Hepatocyte (in vitro differentiated cells): ENCODE results near the gene DGKI. TPM values are rescaled to one million over a fixed set of nuclear protein-coding genes. Genes with fewer than 3 reads are reported as not detected.

Source experiments
- DNase-seq: peaks from one replicate; pipeline ENCODE4 v3.0.0-alpha.2; 2016; ENCODE audit warnings: low spot score
- H2AFZ ChIP-seq: fragments of 200-600 bp; sonication (generic); 2 replicates; pipeline ENCODE4 v1.6.0; 2016; ENCODE audit warnings: antibody characterized with exemption, mild to moderate bottlenecking
- H3K27ac ChIP-seq: fragments of 200-600 bp; sonication (generic); 2 replicates; pipeline ENCODE4 v1.5.1; 2016; ENCODE audit warnings: mild to moderate bottlenecking
- H3K27me3 ChIP-seq: fragments of 200-600 bp; sonication (generic); 2 replicates; pipeline ENCODE4 v1.6.1; 2016
- H3K36me3 ChIP-seq: fragments of 200-600 bp; sonication (generic); replicated peaks from 2 replicates; pipeline ENCODE4 v1.5.1; 2016; ENCODE audit warnings: low read depth; ENCODE audit not compliant: insufficient read depth
- H3K4me1 ChIP-seq: fragments of 200-600 bp; sonication (generic); 2 replicates; pipeline ENCODE4 v1.5.1; 2016; ENCODE audit warnings: mild to moderate bottlenecking, moderate library complexity; ENCODE audit not compliant: insufficient read depth
- H3K4me2 ChIP-seq: fragments of 200-600 bp; sonication (generic); 2 replicates; pipeline ENCODE4 v1.6.0; 2016
- H3K4me3 ChIP-seq: fragments of 200-600 bp; sonication (generic); 2 replicates; pipeline ENCODE4 v1.5.1; 2016; ENCODE audit warnings: mild to moderate bottlenecking
- H3K79me2 ChIP-seq: fragments of 200-600 bp; sonication (generic); 2 replicates; pipeline ENCODE4 v1.6.0; 2017; ENCODE audit warnings: mild to moderate bottlenecking
- H3K9me2 ChIP-seq: fragments of 200-600 bp; sonication (generic); replicated peaks from 2 replicates; pipeline ENCODE4 v1.6.0; 2017; ENCODE audit warnings: mild to moderate bottlenecking; ENCODE audit not compliant: insufficient read depth
- H3K9me3 ChIP-seq: fragments of 200-600 bp; sonication (generic); 2 replicates; pipeline ENCODE4 v1.5.1; 2016; ENCODE audit warnings: low read depth, mild to moderate bottlenecking
- H4K20me1 ChIP-seq: fragments of 200-600 bp; sonication (generic); 2 replicates; pipeline ENCODE4 v1.6.0; 2016; ENCODE audit warnings: mild to moderate bottlenecking; ENCODE audit not compliant: insufficient read depth, poor library complexity, severe bottlenecking
- CTCF ChIP-seq: fragments of 200-600 bp; sonication (generic); IDR thresholded peaks from 2 replicates; pipeline ENCODE4 v1.5.1; 2016; ENCODE audit warnings: antibody characterized with exemption, mild to moderate bottlenecking; ENCODE audit not compliant: poor library complexity
- EZH2 ChIP-seq: fragments of 200-600 bp; sonication (generic); IDR thresholded peaks from 2 replicates; pipeline ENCODE4 v1.6.1; 2016; ENCODE audit warnings: antibody characterized with exemption, mild to moderate bottlenecking, borderline replicate concordance
- EZH2phosphoT487 ChIP-seq: fragments of 200-600 bp; sonication (generic); IDR thresholded peaks from one replicate; pipeline ENCODE4 v1.6.1; 2018; ENCODE audit warnings: antibody characterized with exemption, mild to moderate bottlenecking, low read depth, moderate library complexity; ENCODE audit not compliant: unreplicated experiment, severe bottlenecking
- WGBS: methylation state at CpG from one replicate; pipeline ENCODE4 v1.1.6; 2016; ENCODE audit warnings: low lambda C conversion rate; ENCODE audit errors: missing lambda C conversion rate; 5-methylcytosine and 5-hydroxymethylcytosine counted together
- polyA plus RNA-seq: library from polyadenylated mRNA; unstranded; fragments of >200 nt; fragmentation: Nextera tagmentation; extraction: Ambion mirVana; gene quantifications from 2 replicates; pipeline ENCODE4 v1.2.1, GENCODE V29; 2016
- total RNA-seq: library from RNA; depleted of rRNA; stranded (reverse); fragments of >200 nt; gene quantifications from 2 replicates; pipeline ENCODE4 v1.2.3, GENCODE V29; 2014

Gene DGKI
- total and polyA plus RNA-seq, 2 experiments from 2014 or later = 0.47 to 1.8 TPM

- H3K9me3 ChIP-seq = no peaks in the 10 kb centered on the region
- no peaks in the 10 kb centered on the region for H3K36me3 ChIP-seq
- H3K4me3 ChIP-seq = no peak overlapping the region
- H2AFZ ChIP-seq = no peak overlapping the region
- 85% methylated on average over 5 of the region's 5 CpGs for WGBS
- no peaks in the 10 kb centered on the region for H3K79me2 ChIP-seq
- DNase-seq = no peak
- no peaks in the 10 kb centered on the region for H4K20me1 ChIP-seq
- no peaks in the 10 kb centered on the region for H3K27me3 ChIP-seq
- no peak overlapping the region for H3K27ac ChIP-seq
- no peaks in the 10 kb centered on the region for H3K9me2 ChIP-seq
- TF ChIP-seq EZH2 (no peak), EZH2phosphoT487 (no peak), CTCF (no peak)
- no peaks in the 10 kb centered on the region for H3K4me1 ChIP-seq
- no peak overlapping the region for H3K4me2 ChIP-seq
Observed at GRCh38 chr7:137882261-137882668, 35.5 kb upstream of the DGKI start.

DNA sequence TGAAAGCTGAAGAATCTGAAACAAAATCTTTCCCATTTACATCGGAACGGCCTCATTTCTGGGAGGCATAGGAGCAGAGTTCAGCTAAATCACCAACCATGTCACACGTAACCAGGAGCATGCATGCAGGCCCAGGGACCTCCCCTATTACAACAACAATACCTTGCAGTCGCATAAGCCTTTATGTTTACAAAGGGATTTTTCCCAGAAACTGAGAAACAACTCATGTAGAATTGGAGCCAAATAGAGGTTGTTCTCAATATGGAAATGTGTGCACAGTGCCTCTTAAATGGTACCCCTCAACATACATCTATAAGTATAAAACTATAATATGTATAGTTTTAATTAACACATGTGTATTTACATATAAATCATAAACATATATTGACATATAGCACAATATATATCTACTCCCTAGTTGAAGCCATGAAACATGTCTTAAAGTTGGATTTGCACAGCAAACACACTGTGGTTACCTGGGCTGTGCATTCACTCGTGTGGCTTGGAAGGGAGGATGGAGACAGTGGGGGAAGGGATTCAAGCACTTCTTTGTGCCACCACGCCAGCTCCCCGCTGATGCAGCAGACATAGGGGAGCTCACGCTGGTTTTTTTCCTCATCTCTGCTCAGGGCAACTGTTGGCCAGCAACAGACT lies 35.0 kb upstream of the DGKI start:
- no peak overlapping the region for H3K4me3 ChIP-seq
- no peaks in the 10 kb centered on the region for H3K4me1 ChIP-seq
- no peaks in the 10 kb centered on the region for H3K27me3 ChIP-seq
- no peaks in the 10 kb centered on the region for H3K36me3 ChIP-seq
- no peak for DNase-seq
- WGBS = 94% methylated on average over 8 of the region's 8 CpGs
- H3K79me2 ChIP-seq = no peaks in the 10 kb centered on the region
- H4K20me1 ChIP-seq = no peaks in the 10 kb centered on the region
- no peak overlapping the region for H2AFZ ChIP-seq
- H3K27ac ChIP-seq = no peak overlapping the region
- H3K9me3 ChIP-seq = no peaks in the 10 kb centered on the region
- H3K4me2 ChIP-seq = no peak overlapping the region
- TF ChIP-seq EZH2 = no peak
- no peak for TF ChIP-seq EZH2phosphoT487
- TF ChIP-seq CTCF = no peak
- no peaks in the 10 kb centered on the region for H3K9me2 ChIP-seq

DNA sequence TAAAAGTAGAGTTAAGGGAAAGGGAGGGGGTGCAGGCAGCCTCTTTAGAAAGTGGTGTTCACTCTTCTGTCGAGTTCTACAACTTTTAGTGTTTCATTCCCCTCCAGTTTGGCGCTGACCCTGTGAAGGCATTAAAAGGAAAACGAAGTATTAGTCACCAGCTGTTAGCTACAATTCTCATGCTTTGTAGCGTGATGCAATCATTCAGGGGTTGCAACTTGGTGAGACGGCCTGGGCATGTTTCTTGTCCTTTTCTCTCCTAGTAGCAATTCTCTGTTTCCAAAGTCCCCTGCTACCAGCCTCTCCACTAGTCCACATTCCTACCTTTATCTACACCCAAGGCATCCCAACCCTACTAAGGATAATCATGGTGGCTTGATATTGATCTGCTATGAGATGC lies 33.7 kb upstream of the DGKI start:
- Histone ChIP-seq H2AFZ (no peak overlapping the region), H3K4me3 (no peak overlapping the region), H3K9me2 (no peaks in the 10 kb centered on the region), H3K36me3 (no peaks in the 10 kb centered on the region), H4K20me1 (no peaks in the 10 kb centered on the region), H3K27ac (no peak overlapping the region), H3K79me2 (no peaks in the 10 kb centered on the region), H3K9me3 (no peaks in the 10 kb centered on the region), H3K4me2 (no peak overlapping the region), H3K4me1 (no peaks in the 10 kb centered on the region), H3K27me3 (no peaks in the 10 kb centered on the region)
- TF ChIP-seq EZH2phosphoT487 (no peak), EZH2 (no peak), CTCF (no peak)
- 91% methylated on average over 5 of the region's 5 CpGs for WGBS
- DNase-seq = no peak
